ENCODE measurements around the gene OR13C3. TPM values are rescaled to one million over a fixed set of nuclear protein-coding genes. Genes with fewer than 3 reads are reported as not detected.

Gene OR13C3
- polyA plus RNA-seq, 1 donor from 2014 or later: not detected

DNA sequence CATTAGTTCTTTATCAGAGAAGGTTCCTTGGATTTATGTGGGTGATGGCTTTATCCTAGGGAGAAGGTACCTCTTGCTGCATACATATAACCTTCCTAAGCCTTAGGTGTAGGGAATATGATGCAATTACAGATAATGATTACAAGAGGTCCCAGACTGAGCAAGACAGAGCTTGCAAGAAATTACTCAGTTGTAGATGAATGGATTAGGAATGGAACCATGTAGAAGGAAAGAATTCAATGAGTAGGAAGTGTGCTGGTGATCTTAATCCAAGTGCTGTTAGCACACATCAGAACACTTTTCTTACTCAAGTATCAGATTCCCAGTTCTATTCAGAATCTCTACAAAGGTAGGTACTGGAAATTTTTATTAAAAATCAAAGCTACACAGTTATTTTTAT is 30.1 kb downstream of the OR13C3 start:
- no peak overlapping the region for H2AFZ ChIP-seq (ENCODE audit: low read depth, low read length)
- no peak for TF ChIP-seq MXI1 (conservative IDR thresholded peaks at IDR 0.05; ENCODE audit: poor library complexity, severe bottlenecking)
- TF ChIP-seq, protein P1, sequence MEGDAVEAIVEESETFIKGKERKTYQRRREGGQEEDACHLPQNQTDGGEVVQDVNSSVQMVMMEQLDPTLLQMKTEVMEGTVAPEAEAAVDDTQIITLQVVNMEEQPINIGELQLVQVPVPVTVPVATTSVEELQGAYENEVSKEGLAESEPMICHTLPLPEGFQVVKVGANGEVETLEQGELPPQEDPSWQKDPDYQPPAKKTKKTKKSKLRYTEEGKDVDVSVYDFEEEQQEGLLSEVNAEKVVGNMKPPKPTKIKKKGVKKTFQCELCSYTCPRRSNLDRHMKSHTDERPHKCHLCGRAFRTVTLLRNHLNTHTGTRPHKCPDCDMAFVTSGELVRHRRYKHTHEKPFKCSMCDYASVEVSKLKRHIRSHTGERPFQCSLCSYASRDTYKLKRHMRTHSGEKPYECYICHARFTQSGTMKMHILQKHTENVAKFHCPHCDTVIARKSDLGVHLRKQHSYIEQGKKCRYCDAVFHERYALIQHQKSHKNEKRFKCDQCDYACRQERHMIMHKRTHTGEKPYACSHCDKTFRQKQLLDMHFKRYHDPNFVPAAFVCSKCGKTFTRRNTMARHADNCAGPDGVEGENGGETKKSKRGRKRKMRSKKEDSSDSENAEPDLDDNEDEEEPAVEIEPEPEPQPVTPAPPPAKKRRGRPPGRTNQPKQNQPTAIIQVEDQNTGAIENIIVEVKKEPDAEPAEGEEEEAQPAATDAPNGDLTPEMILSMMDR (IDR thresholded peaks at IDR 0.05; ENCODE audit: poor library complexity, severe bottlenecking): no peak
- TF ChIP-seq, protein P2, sequence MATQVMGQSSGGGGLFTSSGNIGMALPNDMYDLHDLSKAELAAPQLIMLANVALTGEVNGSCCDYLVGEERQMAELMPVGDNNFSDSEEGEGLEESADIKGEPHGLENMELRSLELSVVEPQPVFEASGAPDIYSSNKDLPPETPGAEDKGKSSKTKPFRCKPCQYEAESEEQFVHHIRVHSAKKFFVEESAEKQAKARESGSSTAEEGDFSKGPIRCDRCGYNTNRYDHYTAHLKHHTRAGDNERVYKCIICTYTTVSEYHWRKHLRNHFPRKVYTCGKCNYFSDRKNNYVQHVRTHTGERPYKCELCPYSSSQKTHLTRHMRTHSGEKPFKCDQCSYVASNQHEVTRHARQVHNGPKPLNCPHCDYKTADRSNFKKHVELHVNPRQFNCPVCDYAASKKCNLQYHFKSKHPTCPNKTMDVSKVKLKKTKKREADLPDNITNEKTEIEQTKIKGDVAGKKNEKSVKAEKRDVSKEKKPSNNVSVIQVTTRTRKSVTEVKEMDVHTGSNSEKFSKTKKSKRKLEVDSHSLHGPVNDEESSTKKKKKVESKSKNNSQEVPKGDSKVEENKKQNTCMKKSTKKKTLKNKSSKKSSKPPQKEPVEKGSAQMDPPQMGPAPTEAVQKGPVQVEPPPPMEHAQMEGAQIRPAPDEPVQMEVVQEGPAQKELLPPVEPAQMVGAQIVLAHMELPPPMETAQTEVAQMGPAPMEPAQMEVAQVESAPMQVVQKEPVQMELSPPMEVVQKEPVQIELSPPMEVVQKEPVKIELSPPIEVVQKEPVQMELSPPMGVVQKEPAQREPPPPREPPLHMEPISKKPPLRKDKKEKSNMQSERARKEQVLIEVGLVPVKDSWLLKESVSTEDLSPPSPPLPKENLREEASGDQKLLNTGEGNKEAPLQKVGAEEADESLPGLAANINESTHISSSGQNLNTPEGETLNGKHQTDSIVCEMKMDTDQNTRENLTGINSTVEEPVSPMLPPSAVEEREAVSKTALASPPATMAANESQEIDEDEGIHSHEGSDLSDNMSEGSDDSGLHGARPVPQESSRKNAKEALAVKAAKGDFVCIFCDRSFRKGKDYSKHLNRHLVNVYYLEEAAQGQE (IDR thresholded peaks at IDR 0.05; ENCODE audit: borderline replicate concordance): no peak
- no peaks in the 10 kb centered on the region for H3K27me3 ChIP-seq (ENCODE audit: insufficient read depth, low read depth, low read length)
- H3K36me3 ChIP-seq (ENCODE audit: insufficient read depth, low read length): no peaks in the 10 kb centered on the region
- H3K9ac ChIP-seq (ENCODE audit: low read length): no peak overlapping the region
- H3K9me2 ChIP-seq (ENCODE audit: insufficient read depth, low read length): no peaks in the 10 kb centered on the region
- H4K20me1 ChIP-seq (ENCODE audit: insufficient read depth): no peaks in the 10 kb centered on the region
- H3K79me2 ChIP-seq (replicated peaks; ENCODE audit: insufficient read depth, low read length): no peaks in the 10 kb centered on the region
- no peak overlapping the region for H3K27ac ChIP-seq (ENCODE audit: low read length)
- H3F3A ChIP-seq (ENCODE audit: insufficient read depth, low read length, poor library complexity, severe bottlenecking): no peaks in the 10 kb centered on the region
- H3K4me2 ChIP-seq (ENCODE audit: low read length): no peak overlapping the region
- H3K4me3 ChIP-seq (ENCODE audit: low read length): no peak overlapping the region
- H3K9me3 ChIP-seq (ENCODE audit: low read length): no peaks in the 10 kb centered on the region

DNA sequence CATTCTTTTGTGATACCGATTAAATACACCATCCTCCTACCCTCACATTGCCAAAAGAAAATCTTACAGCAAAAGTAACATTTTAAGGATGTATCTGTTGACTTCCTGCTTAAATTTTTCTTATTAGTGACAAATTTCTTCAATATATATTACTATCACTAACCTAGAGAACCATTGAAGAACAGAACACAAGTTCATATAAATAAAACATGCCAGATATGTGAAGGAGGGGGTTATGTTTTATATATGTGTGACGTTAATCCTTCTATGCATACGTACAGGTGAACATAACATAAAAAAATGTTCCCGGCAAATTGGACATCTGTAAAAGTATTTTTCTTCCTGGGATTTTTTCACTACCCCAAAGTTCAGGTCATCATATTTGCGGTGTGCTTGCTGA is 32.7 kb downstream of the OR13C3 start, which contains the start of gene OR13F1:
Gene OR13F1 (plus strand): TSS at position 301 of the 400 bp plus-strand sequence. CDS start 0 bp downstream, at position 301.
- no peaks in the 10 kb centered on the region for H3K9me2 ChIP-seq (ENCODE audit: insufficient read depth, low read length)
- no peaks in the 10 kb centered on the region for H3K36me3 ChIP-seq (ENCODE audit: insufficient read depth, low read length)
- no peak within 1 kb of the TSS for H3K9ac ChIP-seq (ENCODE audit: low read length)
- no peak within 1 kb of the TSS for H3K4me2 ChIP-seq (ENCODE audit: low read length)
- H2AFZ ChIP-seq (ENCODE audit: low read depth, low read length): no peak within 1 kb of the TSS
- no peaks in the 10 kb centered on the region for H3K9me3 ChIP-seq (ENCODE audit: low read length)
- H3K79me2 ChIP-seq (replicated peaks; ENCODE audit: insufficient read depth, low read length): no peaks in the 10 kb centered on the region
- no peaks in the 10 kb centered on the region for H3F3A ChIP-seq (ENCODE audit: insufficient read depth, low read length, poor library complexity, severe bottlenecking)
- no peak for TF ChIP-seq SMC3 (conservative IDR thresholded peaks at IDR 0.05; ENCODE audit: poor library complexity)
- no peak for TF ChIP-seq MXI1 (conservative IDR thresholded peaks at IDR 0.05; ENCODE audit: poor library complexity, severe bottlenecking)
- TF ChIP-seq, protein P1 (IDR thresholded peaks at IDR 0.05; ENCODE audit: poor library complexity, severe bottlenecking): no peak
- TF ChIP-seq POLR2AphosphoS5 (IDR thresholded peaks at IDR 0.05): no peak
- TF ChIP-seq, protein P2 (IDR thresholded peaks at IDR 0.05; ENCODE audit: borderline replicate concordance): no peak
- no peak for TF ChIP-seq EZH2 (IDR thresholded peaks at IDR 0.05; ENCODE audit: borderline replicate concordance, insufficient read depth, low read length, poor library complexity, severe bottlenecking)
- no peaks in the 10 kb centered on the region for H4K20me1 ChIP-seq (ENCODE audit: insufficient read depth)
- no peak within 1 kb of the TSS for H3K27ac ChIP-seq (ENCODE audit: low read length)
- H3K27me3 ChIP-seq (ENCODE audit: insufficient read depth, low read depth, low read length): no peaks in the 10 kb centered on the region
- no peak within 1 kb of the TSS for H3K4me3 ChIP-seq (ENCODE audit: low read length)
